Stimulated activated CD8-positive, alpha-beta memory T cell treated with anti-CD3 and anti-CD28 coated beads, Interleukin-4, amount 100 ng/mL, for 24 hours (primary cell): Measurements from ENCODE around the gene KIF5C.

Experiments used
- DNase-seq: peaks from one replicate; pipeline ENCODE4 v3.0.0-alpha.2; 2020; ENCODE audit warnings: low read depth

KIF5C gene

GRCh38 chr2:149017116-149017985, 142.3 kb downstream of the KIF5C start:
- peak; percentile 58 for DNase-seq

- DNase-seq: no peak
These were observed 144.0 kb downstream of the KIF5C start for GRCh38 chr2:149018981-149019380.

- no peak for DNase-seq
These were observed 144.7 kb downstream of the KIF5C start for GRCh38 chr2:149019768-149020167.

GRCh38 chr2:149020432-149020851, 145.4 kb downstream of the KIF5C start:
- no peak for DNase-seq

- no peak for DNase-seq
These were observed 146.3 kb downstream of the KIF5C start for GRCh38 chr2:149021271-149021719.

GRCh38 chr2:149021761-149022160, 146.7 kb downstream of the KIF5C start:
- no peak for DNase-seq

GRCh38 chr2:149023091-149023490, 148.1 kb downstream of the KIF5C start:
- DNase-seq: no peak

GRCh38 chr2:149027590-149028250, 152.7 kb downstream of the KIF5C start:
- no peak for DNase-seq

- DNase-seq: no peak
These were observed 153.3 kb downstream of the KIF5C start for GRCh38 chr2:149028377-149028776.

GRCh38 chr2:149028891-149029290, 153.9 kb downstream of the KIF5C start:
- DNase-seq: no peak

GRCh38 chr2:149029307-149029965, 154.4 kb downstream of the KIF5C start:
- DNase-seq: no peak

GRCh38 chr2:149031396-149031795, 156.4 kb downstream of the KIF5C start:
- DNase-seq: no peak

GRCh38 chr2:149033716-149034115, 158.7 kb downstream of the KIF5C start:
- DNase-seq: no peak

- DNase-seq: no peak
These were observed 159.4 kb downstream of the KIF5C start for GRCh38 chr2:149034406-149034805.

GRCh38 chr2:149036507-149037293, 161.7 kb downstream of the KIF5C start:
- DNase-seq: no peak

GRCh38 chr2:149037851-149038250, 162.8 kb downstream of the KIF5C start:
- DNase-seq: no peak

GRCh38 chr2:149038442-149039212, 163.6 kb downstream of the KIF5C start, which contains the start of gene LYPD6B:
TSS of gene LYPD6B (plus strand) at chr2:149038699. CDS start at chr2:149130949, 92,250 bp downstream.
- no peak for DNase-seq

GRCh38 chr2:149039213-149039724, 164.2 kb downstream of the KIF5C start:
- DNase-seq: no peak

GRCh38 chr2:149040451-149040850, 165.4 kb downstream of the KIF5C start:
- peak; percentile 33 for DNase-seq

GRCh38 chr2:149041482-149041881, 166.5 kb downstream of the KIF5C start:
- no peak for DNase-seq

GRCh38 chr2:149042881-149043280, 167.9 kb downstream of the KIF5C start:
- no peak for DNase-seq
